K562 (cell line): ENCODE data around the gene NMRK2. TPM values are rescaled to one million over a fixed set of nuclear protein-coding genes. Genes with fewer than 3 reads are reported as not detected.
A peak's percentile ranks its signal among the peaks of the same experiment; 100 is the strongest.
"Not testable (repeated sequence)": the region's sequence is repeated elsewhere in the genome, so short reads cannot be mapped to it uniquely, and the experiment has no call there.

Experiments used
- ATAC-seq: fragments of 200-7000 bp; cut with Tn5 transposase; 3 replicates; pipeline ENCODE4 v1.9.1; 2020; ENCODE audit warnings: moderate library complexity
- BruUV-seq: library from RNA; stranded (reverse); fragments of 400-500 nt; replicated peaks from 2 replicates; lab custom pipeline; 2021; lab: Mats Ljungman, UMichigan
- CTCF ChIA-PET: fragments of 300-600 bp; formaldehyde crosslinking; extraction: SDS; loops from one replicate; lab custom pipeline; 2021; ENCODE audit warnings: low intra/inter-chr PET ratio; lab: Yijun Ruan, JAX
- POLR2A ChIA-PET: fragments of 300-600, 350-650 bp; sonication (Branson Sonifier 250); formaldehyde crosslinking; extraction: SDS; loops from one replicate; lab custom pipeline; 2021; ENCODE audit warnings: antibody characterized with exemption, inconsistent platforms; lab: Yijun Ruan, JAX
- DNase-seq, 4 experiments: peaks; one replicate each; pipeline versions ENCODE4 v3.0.0 to v3.0.0-alpha.2; 2011 to 2018; ENCODE audit warnings: low spot score in 3 of 4, mixed read lengths in 3 of 4; ENCODE audit errors: extremely low read depth in 1 of 4
- FAIRE-seq: peaks from 2 replicates; lab custom pipeline; 2011; peaks lifted over from hg19 to GRCh38; lab: Jason Lieb, UNC
- H2AFZ ChIP-seq: 2 replicates; pipeline ENCODE4 v1.6.0; 2011; ENCODE audit warnings: low read depth, low read length, control low read depth, inconsistent platforms
- H3K27ac ChIP-seq: fragments of 200-600 bp; 3 replicates; pipeline ENCODE4 v1.8.0; 2011; ENCODE audit warnings: low read depth, mild to moderate bottlenecking, control low read depth, inconsistent platforms, low read length, moderate library complexity, mixed read lengths; ENCODE audit errors: extremely low read depth
- H3K27me3 ChIP-seq, 2 experiments: fragments of 300-600 bp in 1 of 2; 2 replicates in 1 of 2; 3 replicates in 1 of 2; pipeline versions ENCODE4 v1.6.0 to v1.8.0; 2011; ENCODE audit warnings: inconsistent platforms in 2 of 2, low read length in 2 of 2, mild to moderate bottlenecking in 1 of 2, mixed read lengths in 1 of 2, moderate library complexity in 1 of 2; ENCODE audit not compliant: control insufficient read depth in 2 of 2, insufficient read depth in 2 of 2
- H3K36me3 ChIP-seq: fragments of 300-600 bp; 3 replicates; pipeline ENCODE4 v1.8.0; 2011; ENCODE audit warnings: mild to moderate bottlenecking, low read length, inconsistent platforms; ENCODE audit not compliant: control insufficient read depth, insufficient read depth
- H3K4me1 ChIP-seq, 2 experiments: fragments of 200-600 bp in 1 of 2; replicated peaks in 1 of 2; 2 replicates in 1 of 2; 3 replicates in 1 of 2; pipeline versions ENCODE4 v1.5.1 to v1.8.0; 2011; ENCODE audit warnings: inconsistent platforms in 2 of 2, low read length in 2 of 2, mild to moderate bottlenecking in 1 of 2, mixed read lengths in 1 of 2, moderate library complexity in 1 of 2; ENCODE audit not compliant: control insufficient read depth in 2 of 2, insufficient read depth in 2 of 2
- H3K4me2 ChIP-seq: 2 replicates; pipeline ENCODE4 v1.6.1; 2011; ENCODE audit warnings: low read length, control low read depth, inconsistent platforms, mixed read lengths; ENCODE audit not compliant: insufficient read depth
- H3K4me3 ChIP-seq: fragments of 200-600 bp; sonication (generic), shearing (Covaris generic); 2 replicates; pipeline ENCODE4 v1.5.1; 2016; ENCODE audit warnings: control low read depth, inconsistent platforms
- H3K79me2 ChIP-seq: fragments of 200-600 bp; 3 replicates; pipeline ENCODE4 v1.8.0; 2011; ENCODE audit warnings: low read length, inconsistent platforms; ENCODE audit not compliant: control insufficient read depth, insufficient read depth
- H3K9ac ChIP-seq, 2 experiments: 2 replicates each; pipeline versions ENCODE4 v1.6.0 to v1.6.1; 2011; ENCODE audit warnings: low read depth in 2 of 2, low read length in 2 of 2, control low read depth in 1 of 2, inconsistent platforms in 1 of 2, mild to moderate bottlenecking in 1 of 2, mixed read lengths in 1 of 2; ENCODE audit not compliant: insufficient read depth in 1 of 2
- H3K9me1 ChIP-seq: one replicate; pipeline ENCODE4 v1.6.0; 2011; ENCODE audit warnings: inconsistent platforms, mild to moderate bottlenecking, low read length, moderate library complexity; ENCODE audit not compliant: control insufficient read depth, insufficient read depth
- H3K9me3 ChIP-seq: replicated peaks from 2 replicates; pipeline ENCODE4 v1.5.1; 2011; ENCODE audit warnings: low read depth, low read length, inconsistent platforms; ENCODE audit not compliant: control insufficient read depth, insufficient read depth
- H4K20me1 ChIP-seq: replicated peaks from 2 replicates; pipeline ENCODE4 v1.6.1; 2011; ENCODE audit warnings: low read length, inconsistent platforms, mixed read lengths; ENCODE audit not compliant: control insufficient read depth, insufficient read depth
- RBFOX2 ChIP-seq: fragments of 200-400 bp; formaldehyde crosslinking; IDR thresholded peaks from 2 replicates; pipeline ENCODE4 v1.6.1; 2017; ENCODE audit warnings: low read depth, mild to moderate bottlenecking, low read length, moderate library complexity
- WGBS: fragments of 100-300 bp; shearing (Covaris generic); methylation state at CpG from one replicate; pipeline ENCODE4 v1.1.6; 2016; ENCODE audit warnings: low coverage, mixed read lengths; ENCODE audit not compliant: insufficient coverage; ENCODE audit errors: missing lambda C conversion rate; 5-methylcytosine and 5-hydroxymethylcytosine counted together
- in situ Hi-C: fragments of 300-500 bp; cut with MboI; formaldehyde crosslinking; loops from 4 replicates; pipeline ENCODE4 v1.15.0; 2018; ENCODE audit warnings: inconsistent platforms, mixed read lengths
- intact Hi-C: fragments of 100-400 bp; cut with micrococcal nuclease; formaldehyde crosslinking; loops from 2 replicates; pipeline ENCODE4 v1.14.2; 2022
- polyA plus RNA-seq, 8 experiments: library from polyadenylated mRNA; depleted of rRNA in 4 of 8; stranded (reverse) in 5 of 8; unstranded in 3 of 8; fragments of >200 nt; fragmentation: Nextera tagmentation in 2 of 8; fragmentation: Illumina TruSeq in 1 of 8; extraction: Ambion mirVana in 2 of 8; extraction: Trizol in 1 of 8; gene quantifications; 2 replicates each; pipeline versions ENCODE4 v1.2.1 to v1.2.3, GENCODE V29; 2011 to 2014; ENCODE audit warnings: inconsistent platforms in 1 of 8, missing spikeins in 1 of 8
- total RNA-seq, 7 experiments: library from RNA; depleted of rRNA in 6 of 7; stranded (reverse); fragments of >200 nt in 6 of 7; fragmentation: Illumina TruSeq in 2 of 7; extraction: Trizol in 2 of 7; gene quantifications; 2 replicates each; pipeline versions ENCODE4 v1.2.1 to v1.2.3, GENCODE V29; 2011 to 2021; ENCODE audit warnings: low replicate concordance in 1 of 7
- TF ChIP-seq, protein P1 (sequence below): sonication (generic); formaldehyde crosslinking; IDR thresholded peaks from 2 replicates; pipeline ENCODE4 v1.9.0; 2022; ENCODE audit warnings: mild to moderate bottlenecking, missing genetic modification reagents

The NMRK2 gene
- total and polyA plus RNA-seq, 9 of the 15 experiments (the other 6 are each of a cell fraction or from before 2014, with no cell fraction given) = not detected

DNA sequence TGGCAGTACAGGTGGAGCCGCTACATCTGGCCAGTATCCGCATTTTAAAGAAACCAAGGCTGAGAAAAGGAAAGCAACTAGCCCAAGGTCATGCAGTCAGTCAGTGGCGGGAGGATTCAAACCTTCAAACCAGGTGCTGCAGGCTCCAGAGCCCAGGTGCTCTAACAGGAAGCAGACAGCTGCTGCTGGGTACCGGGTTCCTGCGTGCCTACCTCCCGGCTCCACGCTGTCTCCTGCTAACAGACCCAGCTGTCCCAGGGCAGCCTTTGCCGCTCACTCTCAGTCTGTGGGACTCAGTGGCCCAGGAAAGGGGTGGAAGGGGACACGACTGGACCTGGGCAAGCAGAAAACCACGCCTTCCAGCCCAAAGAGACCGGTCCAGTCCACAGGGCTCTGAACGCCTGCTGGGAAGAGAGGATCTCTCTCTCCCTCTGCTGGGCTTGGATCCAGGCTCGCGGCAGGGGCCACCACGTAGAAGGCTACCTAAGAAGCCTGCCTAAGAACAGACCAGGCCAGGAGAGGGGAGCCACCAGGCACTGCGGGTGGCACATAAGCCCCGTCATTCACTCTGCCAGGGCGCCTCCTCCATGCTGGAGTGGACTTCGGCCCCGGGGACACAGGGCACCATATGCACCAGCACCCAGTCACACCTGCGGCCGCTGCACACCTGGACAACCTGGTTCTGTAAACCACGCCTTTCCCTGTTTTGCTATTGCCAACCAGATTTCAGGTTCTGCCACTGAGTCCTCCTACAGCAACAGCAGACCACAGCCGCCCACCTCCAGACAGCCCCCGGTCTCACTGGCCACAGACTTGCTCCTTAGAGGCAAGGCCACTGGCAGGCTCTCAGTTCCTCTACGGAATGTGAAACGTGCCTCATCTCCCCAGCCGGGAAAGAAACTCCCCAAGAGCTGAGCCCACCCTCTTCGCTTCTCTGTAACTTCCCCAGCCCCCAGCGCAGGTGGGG lies 33.5 kb downstream of the NMRK2 start:
- no peak for DNase-seq
- H3K9me3 ChIP-seq = no peaks in the 10 kb centered on the region
- no peak overlapping the region for H3K4me2 ChIP-seq
- H3K9ac ChIP-seq = peak overlapping the region in 1 of 2 experiments; percentile 1; a peak in 1 of 4 replicates
- FAIRE-seq = no peak
- POLR2A ChIA-PET = interaction anchor here (7.2 kb wide), 1 partner anchor 15 kb away, joined by 215 read pairs; the partner anchor contains the start of gene EEF2
- TF ChIP-seq, protein P1, sequence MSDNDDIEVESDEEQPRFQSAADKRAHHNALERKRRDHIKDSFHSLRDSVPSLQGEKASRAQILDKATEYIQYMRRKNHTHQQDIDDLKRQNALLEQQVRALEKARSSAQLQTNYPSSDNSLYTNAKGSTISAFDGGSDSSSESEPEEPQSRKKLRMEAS (CRISPR knock-in tag) = no peak
- peak; percentile 37 for TF ChIP-seq RBFOX2
- peaks cover 8% of the 10 kb centered on the region for H4K20me1 ChIP-seq
- H3K9me1 ChIP-seq = no peaks in the 10 kb centered on the region
- H3K79me2 ChIP-seq = peaks cover 37% of the 10 kb centered on the region
- no TSS peak for BruUV-seq
- no peak for ATAC-seq
- CTCF ChIA-PET = no interaction called here
- H3K4me3 ChIP-seq = no peak overlapping the region
- 91% methylated on average over 28 of the region's 30 CpGs for WGBS
- no peaks in the 10 kb centered on the region for H3K27me3 ChIP-seq
- peaks cover 15 to 39% of the 10 kb centered on the region in 2 experiments for H3K4me1 ChIP-seq
- H2AFZ ChIP-seq = no peak overlapping the region
- peaks cover 70% of the 10 kb centered on the region; the same call in 2 of the 3 replicates for H3K36me3 ChIP-seq
- intact Hi-C loops = no loop called here
- no peak overlapping the region for H3K27ac ChIP-seq
- in situ Hi-C loops = no loop called here

DNA sequence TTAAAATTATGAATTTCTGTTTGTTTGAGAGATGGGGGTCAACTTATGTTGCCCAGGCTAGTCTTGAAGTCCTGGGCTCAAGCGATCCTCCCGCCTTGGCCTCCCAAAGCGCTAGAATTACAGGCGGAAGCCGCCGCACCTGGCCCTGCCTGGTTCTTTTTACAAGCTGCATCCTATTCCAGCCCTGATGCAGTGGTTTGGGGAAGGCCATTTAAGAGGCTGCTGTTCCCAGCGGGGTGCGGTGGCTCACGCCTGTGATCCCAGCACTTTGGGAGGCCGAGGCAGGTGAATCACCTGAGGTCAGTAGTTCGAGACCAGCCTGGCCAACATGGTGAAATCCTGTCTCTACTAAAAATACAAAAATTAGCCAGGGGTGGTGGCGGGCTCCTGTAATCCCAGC lies 35.1 kb downstream of the NMRK2 start:
- intact Hi-C loops, H3K9ac ChIP-seq, H3K27ac ChIP-seq, H3K9me1 ChIP-seq, H3K9me3 ChIP-seq, in situ Hi-C loops, CTCF ChIA-PET, H3K27me3 ChIP-seq, BruUV-seq, FAIRE-seq, DNase-seq, H2AFZ ChIP-seq, ATAC-seq, H4K20me1 ChIP-seq, H3K4me2 ChIP-seq, H3K4me3 ChIP-seq: not testable (repeated sequence)
- POLR2A ChIA-PET = interaction anchor here (1.7 to 7.2 kb wide), 2 partner anchors 12 to 13 kb away, joined by 17 to 215 read pairs; partner anchors contain the start of gene EEF2
- 95% methylated on average over 11 of the region's 12 CpGs for WGBS
- Histone ChIP-seq H3K36me3 (peaks cover 59% of the 10 kb centered on the region; the same call in 2 of the 3 replicates), H3K79me2 (peaks cover 37% of the 10 kb centered on the region), H3K4me1 (peaks cover 15 to 40% of the 10 kb centered on the region in 2 experiments)
